Measurements from ENCODE around the gene ARMH4. TPM values are rescaled to one million over a fixed set of nuclear protein-coding genes. Genes with fewer than 3 reads are reported as not detected.

Gene ARMH4
- total RNA-seq, 1 experiment from 2014 or later, result 0.07 TPM

- no peak overlapping the region for H3K4me3 ChIP-seq (ENCODE audit: low read depth, low read length)
- peaks cover 8% of the 10 kb centered on the region for H3K27me3 Mint-ChIP-seq (ENCODE audit: insufficient read depth, unreplicated experiment)
- BruUV-seq (replicated peaks), result no TSS peak
- no peaks in the 10 kb centered on the region for H3K36me3 ChIP-seq (ENCODE audit: control insufficient read depth, insufficient read depth, low read length)
- no peaks in the 10 kb centered on the region for H3K27me3 ChIP-seq (replicated peaks; ENCODE audit: control insufficient read depth, insufficient read depth, low read length)
- ChIA-PET POLR2A (no interaction called here), CTCF (no interaction called here)
- no peaks in the 10 kb centered on the region for H3K9me3 ChIP-seq
- TF ChIP-seq, protein P1, sequence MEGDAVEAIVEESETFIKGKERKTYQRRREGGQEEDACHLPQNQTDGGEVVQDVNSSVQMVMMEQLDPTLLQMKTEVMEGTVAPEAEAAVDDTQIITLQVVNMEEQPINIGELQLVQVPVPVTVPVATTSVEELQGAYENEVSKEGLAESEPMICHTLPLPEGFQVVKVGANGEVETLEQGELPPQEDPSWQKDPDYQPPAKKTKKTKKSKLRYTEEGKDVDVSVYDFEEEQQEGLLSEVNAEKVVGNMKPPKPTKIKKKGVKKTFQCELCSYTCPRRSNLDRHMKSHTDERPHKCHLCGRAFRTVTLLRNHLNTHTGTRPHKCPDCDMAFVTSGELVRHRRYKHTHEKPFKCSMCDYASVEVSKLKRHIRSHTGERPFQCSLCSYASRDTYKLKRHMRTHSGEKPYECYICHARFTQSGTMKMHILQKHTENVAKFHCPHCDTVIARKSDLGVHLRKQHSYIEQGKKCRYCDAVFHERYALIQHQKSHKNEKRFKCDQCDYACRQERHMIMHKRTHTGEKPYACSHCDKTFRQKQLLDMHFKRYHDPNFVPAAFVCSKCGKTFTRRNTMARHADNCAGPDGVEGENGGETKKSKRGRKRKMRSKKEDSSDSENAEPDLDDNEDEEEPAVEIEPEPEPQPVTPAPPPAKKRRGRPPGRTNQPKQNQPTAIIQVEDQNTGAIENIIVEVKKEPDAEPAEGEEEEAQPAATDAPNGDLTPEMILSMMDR (IDR thresholded peaks at IDR 0.05; ENCODE audit: insufficient read depth in 1 of 2, low read depth in 1 of 2, low read length in 1 of 2, severe bottlenecking in 1 of 2, unreplicated experiment in 1 of 2), result no peak
- H3K36me3 Mint-ChIP-seq (ENCODE audit: insufficient read depth, unreplicated experiment), result no peaks in the 10 kb centered on the region
- H3K4me1 ChIP-seq, result no peaks in the 10 kb centered on the region
- no peaks in the 10 kb centered on the region for H3K9me3 Mint-ChIP-seq (ENCODE audit: unreplicated experiment)
- H3K4me3 Mint-ChIP-seq (ENCODE audit: unreplicated experiment), result no peak overlapping the region
- intact Hi-C loops (cut with micrococcal nuclease; ENCODE audit: unreplicated experiment), result no loop called here
- H3K27ac Mint-ChIP-seq (ENCODE audit: unreplicated experiment), result no peak overlapping the region
- no peaks in the 10 kb centered on the region for H3K4me1 Mint-ChIP-seq (ENCODE audit: low read depth, unreplicated experiment)
- DNase-seq, result no peak
These were observed 73.9 kb downstream of the ARMH4 start for GRCh38 chr14:58078068-58078467.

DNA sequence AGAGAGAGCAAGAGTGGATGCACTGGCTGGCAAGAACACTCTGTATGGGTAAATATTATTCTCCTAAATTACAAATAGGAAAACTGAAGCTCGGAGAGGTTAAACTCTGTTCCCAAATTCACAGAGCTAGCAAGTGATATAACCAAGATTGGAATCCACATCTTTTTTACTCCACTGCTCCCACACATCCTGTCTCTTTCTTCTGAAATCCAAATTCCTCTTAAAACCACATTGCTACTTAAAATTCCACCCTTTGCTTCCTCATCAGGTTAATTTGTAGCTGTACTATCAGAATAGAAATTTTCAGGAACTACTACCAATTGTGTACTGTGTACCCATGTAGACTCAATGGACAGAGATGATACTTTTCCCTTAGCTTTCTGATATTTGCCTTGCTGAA is 74.4 kb downstream of the ARMH4 start:
- POLR2A ChIA-PET, result no interaction called here
- no peak for DNase-seq
- CTCF ChIA-PET, result no interaction called here
- TF ChIP-seq, protein P1 (IDR thresholded peaks at IDR 0.05; ENCODE audit: insufficient read depth in 1 of 2, low read depth in 1 of 2, low read length in 1 of 2, severe bottlenecking in 1 of 2, unreplicated experiment in 1 of 2), result no peak
- Mint-ChIP-seq H3K36me3 (ENCODE audit: insufficient read depth, unreplicated experiment) (no peaks in the 10 kb centered on the region), H3K27me3 (ENCODE audit: insufficient read depth, unreplicated experiment) (peaks cover 8% of the 10 kb centered on the region), H3K9me3 (ENCODE audit: unreplicated experiment) (no peaks in the 10 kb centered on the region), H3K4me3 (ENCODE audit: unreplicated experiment) (no peak overlapping the region), H3K4me1 (ENCODE audit: low read depth, unreplicated experiment) (no peaks in the 10 kb centered on the region), H3K27ac (ENCODE audit: unreplicated experiment) (no peak overlapping the region)
- Histone ChIP-seq H3K4me1 (no peaks in the 10 kb centered on the region), H3K27me3 (replicated peaks; ENCODE audit: control insufficient read depth, insufficient read depth, low read length) (no peaks in the 10 kb centered on the region), H3K36me3 (ENCODE audit: control insufficient read depth, insufficient read depth, low read length) (no peaks in the 10 kb centered on the region), H3K9me3 (no peaks in the 10 kb centered on the region), H3K4me3 (ENCODE audit: low read depth, low read length) (no peak overlapping the region)
- intact Hi-C loops (cut with micrococcal nuclease; ENCODE audit: unreplicated experiment), result no loop called here
- no TSS peak for BruUV-seq (replicated peaks)

DNA sequence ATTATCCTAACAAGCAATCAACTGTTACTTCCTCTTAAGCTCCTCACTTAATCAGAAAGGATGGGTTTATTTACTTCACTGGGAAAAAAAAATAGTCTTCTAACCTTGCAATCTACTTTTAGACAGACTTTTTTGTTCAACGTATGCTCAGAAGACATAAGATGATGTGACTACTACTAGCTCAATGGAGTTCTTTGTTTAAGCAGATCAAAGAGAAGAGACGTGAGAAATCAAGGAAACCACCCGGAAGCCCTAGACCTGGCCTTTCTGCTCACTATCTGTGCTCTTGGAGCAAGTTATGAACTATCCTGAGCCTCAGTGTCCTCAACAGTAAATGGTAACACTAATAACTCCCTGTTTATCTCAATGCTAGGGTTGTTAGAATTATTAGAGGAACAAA is 78.5 kb downstream of the ARMH4 start:
- H3K4me3 Mint-ChIP-seq (ENCODE audit: unreplicated experiment), result no peak overlapping the region
- intact Hi-C loops (cut with micrococcal nuclease; ENCODE audit: unreplicated experiment), result loop anchor here (2.0 to 5.0 kb wide), 2 partner anchors 371 to 587 kb away; no protein-coding TSS in a partner anchor
- CTCF ChIA-PET, result no interaction called here

More for the DNA sequence above, 78.5 kb downstream of the ARMH4 start:
- H3K9me3 ChIP-seq, result no peaks in the 10 kb centered on the region
- POLR2A ChIA-PET, result no interaction called here
- H3K27me3 ChIP-seq (replicated peaks; ENCODE audit: control insufficient read depth, insufficient read depth, low read length), result no peaks in the 10 kb centered on the region
- Mint-ChIP-seq H3K27ac (ENCODE audit: unreplicated experiment) (no peak overlapping the region), H3K4me1 (ENCODE audit: low read depth, unreplicated experiment) (no peaks in the 10 kb centered on the region), H3K9me3 (ENCODE audit: unreplicated experiment) (no peaks in the 10 kb centered on the region), H3K36me3 (ENCODE audit: insufficient read depth, unreplicated experiment) (no peaks in the 10 kb centered on the region), H3K27me3 (ENCODE audit: insufficient read depth, unreplicated experiment) (peaks cover 13% of the 10 kb centered on the region)
- no peak for DNase-seq
- H3K4me1 ChIP-seq, result no peaks in the 10 kb centered on the region
- no peaks in the 10 kb centered on the region for H3K36me3 ChIP-seq (ENCODE audit: control insufficient read depth, insufficient read depth, low read length)
- H3K4me3 ChIP-seq (ENCODE audit: low read depth, low read length), result no peak overlapping the region
- no TSS peak for BruUV-seq (replicated peaks)
- TF ChIP-seq, protein P1 (IDR thresholded peaks at IDR 0.05; ENCODE audit: insufficient read depth in 1 of 2, low read depth in 1 of 2, low read length in 1 of 2, severe bottlenecking in 1 of 2, unreplicated experiment in 1 of 2), result no peak

All from Caco-2 (cell line).